ENCODE measurements around the gene MCM3. TPM values are rescaled to one million over a fixed set of nuclear protein-coding genes. Genes with fewer than 3 reads are reported as not detected.

The MCM3 gene
- total RNA-seq, 2 donors from 2014 or later: 168 to 172 TPM

GRCh38 chr6:52253494-52253893, 31.0 kb downstream of the MCM3 start:
- H3K36me3 ChIP-seq (ENCODE audit: control insufficient read depth, insufficient read depth, low read length): no peaks in the 10 kb centered on the region
- Mint-ChIP-seq H3K27ac (no peak overlapping the region), H3K4me1 (peaks cover 9% of the 10 kb centered on the region), H3K36me3 (ENCODE audit: low read depth) (no peaks in the 10 kb centered on the region), H3K9me3 (peaks cover 9% of the 10 kb centered on the region), H3K4me3 (no peak overlapping the region), H3K27me3 (ENCODE audit: insufficient read depth) (peaks cover 2% of the 10 kb centered on the region)
- peaks cover 7% of the 10 kb centered on the region for H3K4me1 ChIP-seq (ENCODE audit: control insufficient read depth, insufficient read depth, low read length)
- DNase-seq: no peak
- no peaks in the 10 kb centered on the region for H3K27me3 ChIP-seq (ENCODE audit: control insufficient read depth, insufficient read depth, low read length, poor library complexity, severe bottlenecking)
- no peak overlapping the region for H3K4me3 ChIP-seq (ENCODE audit: low read length)
- no peak for TF ChIP-seq CTCF (conservative IDR thresholded peaks at IDR 0.05)
- 79 to 87% methylated on average over 9 of the region's 9 CpGs for WGBS, 2 experiments (ENCODE audit: insufficient coverage in 1 of 2, insufficient read length in 1 of 2)
- no peaks in the 10 kb centered on the region for H3K9me3 ChIP-seq (ENCODE audit: control insufficient read depth, low read length)
- no peak overlapping the region for H3K9ac ChIP-seq (ENCODE audit: extremely low read depth, low read length, poor library complexity, severe bottlenecking)
- H3K27ac ChIP-seq (ENCODE audit: low read depth, low read length): no peak overlapping the region

GRCh38 chr6:52251113-52251512, 33.4 kb downstream of the MCM3 start:
- H3K4me3 Mint-ChIP-seq: no peak overlapping the region
- no peak overlapping the region for H3K4me3 ChIP-seq (ENCODE audit: low read length)

GRCh38 chr6:52249078-52249477, 35.5 kb downstream of the MCM3 start:
- no peaks in the 10 kb centered on the region for H3K27me3 ChIP-seq (ENCODE audit: control insufficient read depth, insufficient read depth, low read length, poor library complexity, severe bottlenecking)
- peaks cover 11% of the 10 kb centered on the region for H3K4me1 Mint-ChIP-seq
- H3K36me3 ChIP-seq (ENCODE audit: control insufficient read depth, insufficient read depth, low read length): no peaks in the 10 kb centered on the region
- no peaks in the 10 kb centered on the region for H3K9me3 ChIP-seq (ENCODE audit: control insufficient read depth, low read length)
- H3K27ac ChIP-seq (ENCODE audit: low read depth, low read length): no peak overlapping the region
- H3K4me1 ChIP-seq (ENCODE audit: control insufficient read depth, insufficient read depth, low read length): peaks cover 7% of the 10 kb centered on the region
- H3K9ac ChIP-seq (ENCODE audit: extremely low read depth, low read length, poor library complexity, severe bottlenecking): no peak overlapping the region
- no peak overlapping the region for H3K4me3 ChIP-seq (ENCODE audit: low read length)
- H3K9me3 Mint-ChIP-seq: no peaks in the 10 kb centered on the region
- H3K4me3 Mint-ChIP-seq: no peak overlapping the region
- WGBS, 2 experiments (ENCODE audit: insufficient coverage in 1 of 2, insufficient read length in 1 of 2): 91 to 94% methylated on average over 2 of the region's 2 CpGs
- H3K27ac Mint-ChIP-seq: no peak overlapping the region
- no peaks in the 10 kb centered on the region for H3K27me3 Mint-ChIP-seq (ENCODE audit: insufficient read depth)
- DNase-seq: no peak
- H3K36me3 Mint-ChIP-seq (ENCODE audit: low read depth): no peaks in the 10 kb centered on the region
- no peak for TF ChIP-seq CTCF (conservative IDR thresholded peaks at IDR 0.05)

More at GRCh38 chr6:52251113-52251512, 33.4 kb downstream of the MCM3 start:
- no peak for TF ChIP-seq CTCF (conservative IDR thresholded peaks at IDR 0.05)
- Mint-ChIP-seq H3K27me3 (ENCODE audit: insufficient read depth) (peaks cover 2% of the 10 kb centered on the region), H3K27ac (no peak overlapping the region), H3K9me3 (peaks cover 4% of the 10 kb centered on the region), H3K36me3 (ENCODE audit: low read depth) (no peaks in the 10 kb centered on the region), H3K4me1 (peaks cover 11% of the 10 kb centered on the region)
- Histone ChIP-seq H3K9me3 (ENCODE audit: control insufficient read depth, low read length) (no peaks in the 10 kb centered on the region), H3K36me3 (ENCODE audit: control insufficient read depth, insufficient read depth, low read length) (no peaks in the 10 kb centered on the region), H3K4me1 (ENCODE audit: control insufficient read depth, insufficient read depth, low read length) (peaks cover 7% of the 10 kb centered on the region), H3K9ac (ENCODE audit: extremely low read depth, low read length, poor library complexity, severe bottlenecking) (no peak overlapping the region), H3K27ac (ENCODE audit: low read depth, low read length) (no peak overlapping the region), H3K27me3 (ENCODE audit: control insufficient read depth, insufficient read depth, low read length, poor library complexity, severe bottlenecking) (no peaks in the 10 kb centered on the region)
- no peak for DNase-seq
